Adrenal gland (tissue), 5 donors: ENCODE data around the gene DPP10.

Experiments used
- POLR2A ChIP-seq, 2 donors: fragments of 450-650 bp; IDR thresholded peaks; one replicate each; pipeline ENCODE4 v1.6.1; 2017; ENCODE audit warnings: antibody characterized with exemption in 2 of 2, mild to moderate bottlenecking in 2 of 2, moderate library complexity in 1 of 2
- TF ChIP-seq, protein P1 (sequence below), 6 experiments: fragments of 450-650 bp in 4 of 6; fragments of 200-600 bp in 2 of 6; sonication (generic) in 1 of 6; IDR thresholded peaks; 1 replicate in 5 of 6; 2 replicates in 1 of 6; pipeline versions ENCODE4 v1.5.1 to v1.8.0; 2016 to 2021; ENCODE audit warnings: antibody characterized with exemption in 6 of 6, mild to moderate bottlenecking in 2 of 6, moderate library complexity in 1 of 6
- donor health status: DM: no; HTN: no; CAD: no.

DNA sequence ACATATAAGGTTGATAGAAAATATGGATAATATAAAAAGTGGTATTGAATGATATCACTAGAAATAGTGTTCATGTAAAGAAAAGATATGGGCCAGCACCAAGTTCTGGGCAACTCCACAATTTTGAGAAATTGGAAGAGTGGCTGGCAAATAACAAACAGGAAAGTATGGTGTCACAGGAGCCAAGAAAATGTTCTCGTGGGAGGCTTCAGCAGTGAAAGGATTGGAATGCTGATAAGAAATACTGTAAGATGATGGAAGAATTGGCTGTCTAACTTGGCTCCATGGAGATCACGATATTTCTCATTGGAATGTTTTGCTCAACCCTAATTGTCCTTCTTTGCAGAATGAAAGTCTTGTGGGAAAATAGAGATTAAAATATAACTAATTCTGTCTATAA is 856.8 kb downstream of the DPP10 start:
- TF ChIP-seq, protein P1, sequence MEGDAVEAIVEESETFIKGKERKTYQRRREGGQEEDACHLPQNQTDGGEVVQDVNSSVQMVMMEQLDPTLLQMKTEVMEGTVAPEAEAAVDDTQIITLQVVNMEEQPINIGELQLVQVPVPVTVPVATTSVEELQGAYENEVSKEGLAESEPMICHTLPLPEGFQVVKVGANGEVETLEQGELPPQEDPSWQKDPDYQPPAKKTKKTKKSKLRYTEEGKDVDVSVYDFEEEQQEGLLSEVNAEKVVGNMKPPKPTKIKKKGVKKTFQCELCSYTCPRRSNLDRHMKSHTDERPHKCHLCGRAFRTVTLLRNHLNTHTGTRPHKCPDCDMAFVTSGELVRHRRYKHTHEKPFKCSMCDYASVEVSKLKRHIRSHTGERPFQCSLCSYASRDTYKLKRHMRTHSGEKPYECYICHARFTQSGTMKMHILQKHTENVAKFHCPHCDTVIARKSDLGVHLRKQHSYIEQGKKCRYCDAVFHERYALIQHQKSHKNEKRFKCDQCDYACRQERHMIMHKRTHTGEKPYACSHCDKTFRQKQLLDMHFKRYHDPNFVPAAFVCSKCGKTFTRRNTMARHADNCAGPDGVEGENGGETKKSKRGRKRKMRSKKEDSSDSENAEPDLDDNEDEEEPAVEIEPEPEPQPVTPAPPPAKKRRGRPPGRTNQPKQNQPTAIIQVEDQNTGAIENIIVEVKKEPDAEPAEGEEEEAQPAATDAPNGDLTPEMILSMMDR (IDR thresholded peaks at IDR 0.05): no peak
- TF ChIP-seq POLR2A (IDR thresholded peaks at IDR 0.05): no peak
